ENCODE results near the gene PCSK5. TPM values are rescaled to one million over a fixed set of nuclear protein-coding genes. Genes with fewer than 3 reads are reported as not detected.

PCSK5 gene
- total and polyA plus RNA-seq, 2 donors (not counting 3 experiments of a cell fraction or from before 2014, with no cell fraction given) = 2.6 to 4.8 TPM

DNA sequence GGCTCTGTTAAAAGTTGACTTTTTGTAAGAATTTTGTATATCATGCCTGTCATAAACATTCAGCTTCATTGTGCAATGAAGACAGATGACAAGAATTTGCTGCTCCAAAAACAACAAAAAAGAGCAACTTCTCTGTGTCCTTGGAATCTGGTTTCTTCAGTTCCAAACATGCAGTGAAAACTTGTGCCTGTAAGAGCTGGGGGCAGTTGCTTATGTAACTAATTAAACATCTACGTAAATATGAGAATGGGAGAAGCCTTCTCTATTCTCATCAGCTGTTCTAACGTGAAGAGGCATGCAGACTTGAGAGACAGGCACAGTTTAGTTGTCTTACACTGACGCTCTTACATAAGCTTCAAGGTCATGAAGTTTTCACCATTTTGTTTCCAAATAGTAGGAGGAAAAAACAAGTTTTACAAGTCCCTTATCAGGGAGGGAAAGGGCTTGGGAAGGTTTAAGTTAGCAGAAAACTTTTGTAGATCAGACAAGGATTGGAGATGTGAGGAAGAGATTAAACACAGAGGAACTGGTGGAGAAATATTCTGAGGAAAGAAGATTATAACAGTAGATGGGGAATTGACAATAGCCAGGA, 333.4 kb downstream of the PCSK5 start:
- intact Hi-C loops (cut with micrococcal nuclease) = no loop called here
- BruUV-seq (replicated peaks) = no TSS peak
- H3K79me2 ChIP-seq (ENCODE audit: control insufficient read depth, insufficient read depth, low read length) = no peaks in the 10 kb centered on the region
- no peak overlapping the region for H3K9ac ChIP-seq (replicated peaks; ENCODE audit: extremely low read depth, insufficient read depth, low read length)
- TF ChIP-seq EZH2 (IDR thresholded peaks at IDR 0.05; ENCODE audit: borderline replicate concordance, low read depth, low read length, severe bottlenecking) (no peak), POLR2A (IDR thresholded peaks at IDR 0.05; ENCODE audit: low read depth, low read length) (no peak), POLR2AphosphoS5 (IDR thresholded peaks at IDR 0.05; ENCODE audit: insufficient read depth, low read depth, low read length) (no peak), MYC (IDR thresholded peaks at IDR 0.05; ENCODE audit: low read depth, low read length) (no peak), JUN (IDR thresholded peaks at IDR 0.05; ENCODE audit: borderline replicate concordance, insufficient read depth, insufficient read length, low read depth) (no peak), GATA2 (IDR thresholded peaks at IDR 0.05; ENCODE audit: insufficient read depth, insufficient read length, low read depth, low read length) (no peak), FOS (IDR thresholded peaks at IDR 0.05; ENCODE audit: borderline replicate concordance, insufficient read depth, low read length) (no peak)
- TF ChIP-seq, protein P1, sequence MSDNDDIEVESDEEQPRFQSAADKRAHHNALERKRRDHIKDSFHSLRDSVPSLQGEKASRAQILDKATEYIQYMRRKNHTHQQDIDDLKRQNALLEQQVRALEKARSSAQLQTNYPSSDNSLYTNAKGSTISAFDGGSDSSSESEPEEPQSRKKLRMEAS (IDR thresholded peaks at IDR 0.05; ENCODE audit: insufficient read depth, insufficient read length) = no peak
- TF ChIP-seq, protein P2, sequence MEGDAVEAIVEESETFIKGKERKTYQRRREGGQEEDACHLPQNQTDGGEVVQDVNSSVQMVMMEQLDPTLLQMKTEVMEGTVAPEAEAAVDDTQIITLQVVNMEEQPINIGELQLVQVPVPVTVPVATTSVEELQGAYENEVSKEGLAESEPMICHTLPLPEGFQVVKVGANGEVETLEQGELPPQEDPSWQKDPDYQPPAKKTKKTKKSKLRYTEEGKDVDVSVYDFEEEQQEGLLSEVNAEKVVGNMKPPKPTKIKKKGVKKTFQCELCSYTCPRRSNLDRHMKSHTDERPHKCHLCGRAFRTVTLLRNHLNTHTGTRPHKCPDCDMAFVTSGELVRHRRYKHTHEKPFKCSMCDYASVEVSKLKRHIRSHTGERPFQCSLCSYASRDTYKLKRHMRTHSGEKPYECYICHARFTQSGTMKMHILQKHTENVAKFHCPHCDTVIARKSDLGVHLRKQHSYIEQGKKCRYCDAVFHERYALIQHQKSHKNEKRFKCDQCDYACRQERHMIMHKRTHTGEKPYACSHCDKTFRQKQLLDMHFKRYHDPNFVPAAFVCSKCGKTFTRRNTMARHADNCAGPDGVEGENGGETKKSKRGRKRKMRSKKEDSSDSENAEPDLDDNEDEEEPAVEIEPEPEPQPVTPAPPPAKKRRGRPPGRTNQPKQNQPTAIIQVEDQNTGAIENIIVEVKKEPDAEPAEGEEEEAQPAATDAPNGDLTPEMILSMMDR (IDR thresholded peaks at IDR 0.05; ENCODE audit: extremely low read depth in 1 of 2, insufficient read depth in 1 of 2, low read depth in 1 of 2, low read length in 2 of 2) = no peak
- H3K27ac ChIP-seq (ENCODE audit: insufficient read depth, low read depth, low read length) = no peak overlapping the region
- H3K4me2 ChIP-seq (ENCODE audit: insufficient read depth, low read length) = no peak overlapping the region
- peaks cover 17 to 49% of the 10 kb centered on the region in 2 experiments for H3K27me3 ChIP-seq (ENCODE audit: control insufficient read depth in 2 of 2, insufficient read depth in 2 of 2, low read length in 2 of 2)
- ChIA-PET POLR2A (no interaction called here), CTCF (no interaction called here)
- H3K36me3 ChIP-seq (ENCODE audit: control insufficient read depth in 2 of 2, extremely low read depth in 1 of 2, insufficient read depth in 2 of 2, low read length in 2 of 2) = no peaks in the 10 kb centered on the region
- dilution Hi-C loops (cut with MboI; ENCODE audit: extremely low pct_ligation_motif_present, low sequenced_read_pairs) = no loop called here
- H3K9me3 ChIP-seq (replicated peaks; ENCODE audit: control insufficient read depth, insufficient read depth, low read length) = no peaks in the 10 kb centered on the region
- H3K4me3 ChIP-seq (replicated peaks in 1 of 3; ENCODE audit: insufficient read depth in 1 of 3, low read depth in 1 of 3, low read length in 3 of 3) = no peak overlapping the region
- no peak for DNase-seq (ENCODE audit: low read depth, low spot score)
- no peaks in the 10 kb centered on the region for H3K4me1 ChIP-seq (ENCODE audit: control insufficient read depth, extremely low read depth, insufficient read depth, low read length)
- peak; percentile 26 for FAIRE-seq
- no peaks in the 10 kb centered on the region for H4K20me1 ChIP-seq (replicated peaks; ENCODE audit: control insufficient read depth, extremely low read depth, insufficient read depth, low read length)
- H3K9me1 ChIP-seq (replicated peaks; ENCODE audit: control insufficient read depth, extremely low read depth, insufficient read depth, low read length) = no peaks in the 10 kb centered on the region
- no peak overlapping the region for H2AFZ ChIP-seq (ENCODE audit: low read depth, low read length)
